HG02973 (cell line): ENCODE results near the gene PGS1.
A peak's percentile ranks its signal among the peaks of the same experiment; 100 is the strongest.
"Not testable (repeated sequence)": the region's sequence is repeated elsewhere in the genome, so short reads cannot be mapped to it uniquely, and the experiment has no call there.

Experiments used
- ATAC-seq: cut with Tn5 transposase; IDR thresholded peaks from one replicate; pipeline ENCODE4 v1.9.1; 2021; ENCODE audit warnings: moderate library complexity; ENCODE audit not compliant: unreplicated experiment

Gene PGS1

GRCh38 chr17:78378225-78379130 is at the start of gene PGS1:
Gene PGS1, plus strand, starts transcription at chr17:78378649. Its CDS starts 17 bp downstream, at chr17:78378666.
- no peak for ATAC-seq

DNA sequence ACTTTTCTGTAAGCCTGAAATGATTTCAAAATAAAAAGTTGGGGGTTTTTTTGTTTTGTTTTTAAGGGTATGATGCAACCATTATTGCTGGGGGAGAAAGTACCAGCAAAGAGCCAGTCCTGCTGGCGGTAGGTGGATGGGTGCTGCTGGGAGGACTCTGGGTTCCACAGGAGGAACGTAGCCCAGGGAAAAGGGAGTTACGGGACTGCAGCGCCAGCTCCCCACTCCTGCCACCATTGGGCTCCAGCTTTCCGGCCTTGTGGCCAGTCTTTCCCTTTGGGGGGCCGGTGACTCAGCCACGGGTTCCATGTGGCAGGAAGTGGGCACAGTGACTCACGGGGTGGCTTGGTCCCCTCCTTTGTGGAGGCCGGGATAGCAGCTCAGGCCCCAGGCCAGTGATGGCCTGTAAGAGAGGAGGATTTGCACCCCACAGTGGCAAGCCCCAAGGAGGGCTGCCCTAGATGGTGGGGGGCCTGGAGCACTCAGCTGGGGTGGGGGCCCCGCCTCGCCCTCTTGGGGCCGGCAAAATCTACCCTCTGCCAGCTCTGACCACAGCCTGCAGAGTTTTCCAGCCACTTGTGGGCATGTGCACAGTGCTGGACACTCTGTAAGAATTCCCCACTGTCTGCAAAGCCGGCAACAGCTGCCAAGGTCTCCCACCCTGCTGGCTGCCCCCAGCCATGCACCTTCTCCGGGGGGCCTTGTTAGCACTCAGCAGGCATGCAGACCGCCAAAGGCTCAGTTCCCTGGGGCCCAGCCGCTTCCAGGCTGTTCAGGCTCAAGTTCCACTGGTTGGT is 49.0 kb upstream of the PGS1 start:
- no peak for ATAC-seq

GRCh38 chr17:78330570-78331224 is 47.8 kb upstream of the PGS1 start:
- ATAC-seq: no peak

GRCh38 chr17:78331355-78331754 is 47.1 kb upstream of the PGS1 start:
- ATAC-seq: not testable (repeated sequence)

- ATAC-seq: no peak
Measured at GRCh38 chr17:78332991-78333390, 45.5 kb upstream of the PGS1 start.

GRCh38 chr17:78335209-78335608 is 43.2 kb upstream of the PGS1 start:
- ATAC-seq: no peak

- ATAC-seq: peak; percentile 49
Measured at GRCh38 chr17:78337244-78338109, 41.0 kb upstream of the PGS1 start.

GRCh38 chr17:78338486-78339259 is 39.8 kb upstream of the PGS1 start:
- no peak for ATAC-seq

DNA sequence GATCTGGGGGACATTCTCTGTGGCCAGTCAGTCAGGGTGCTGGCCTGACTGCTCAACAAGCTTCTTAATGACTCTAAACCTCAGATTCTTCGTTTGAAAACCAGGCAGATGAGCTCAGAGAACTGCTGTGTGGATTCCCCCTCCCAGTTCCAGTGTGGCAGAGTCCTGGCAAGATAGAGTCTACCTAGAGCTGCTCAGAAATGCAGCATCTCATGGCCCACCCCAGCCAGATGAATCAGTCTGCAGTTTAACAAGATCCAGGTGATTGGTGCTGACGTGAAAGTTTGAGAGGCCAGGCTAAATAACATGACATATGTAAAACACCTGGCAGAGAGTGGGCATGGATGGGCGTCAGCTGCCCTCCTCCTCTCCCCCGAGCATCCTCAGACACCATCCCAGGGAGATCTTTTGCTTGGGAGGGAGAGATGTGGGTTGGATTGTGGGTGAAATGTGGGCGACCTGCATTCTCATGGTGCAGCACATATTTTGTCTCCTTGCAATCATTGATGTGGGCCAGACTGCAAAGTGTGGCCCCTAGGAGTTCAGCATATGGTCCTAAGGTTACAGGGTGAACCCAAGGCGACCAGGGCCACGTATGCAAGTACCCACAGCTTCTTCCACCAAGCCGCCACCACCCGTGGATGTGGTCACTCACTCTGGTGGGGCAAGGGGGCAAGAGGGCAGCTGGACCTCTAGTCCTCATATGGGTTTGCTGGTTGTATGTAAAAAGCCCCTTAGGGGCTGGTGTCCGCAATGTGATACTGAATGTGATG is 38.1 kb upstream of the PGS1 start:
- ATAC-seq: no peak

DNA sequence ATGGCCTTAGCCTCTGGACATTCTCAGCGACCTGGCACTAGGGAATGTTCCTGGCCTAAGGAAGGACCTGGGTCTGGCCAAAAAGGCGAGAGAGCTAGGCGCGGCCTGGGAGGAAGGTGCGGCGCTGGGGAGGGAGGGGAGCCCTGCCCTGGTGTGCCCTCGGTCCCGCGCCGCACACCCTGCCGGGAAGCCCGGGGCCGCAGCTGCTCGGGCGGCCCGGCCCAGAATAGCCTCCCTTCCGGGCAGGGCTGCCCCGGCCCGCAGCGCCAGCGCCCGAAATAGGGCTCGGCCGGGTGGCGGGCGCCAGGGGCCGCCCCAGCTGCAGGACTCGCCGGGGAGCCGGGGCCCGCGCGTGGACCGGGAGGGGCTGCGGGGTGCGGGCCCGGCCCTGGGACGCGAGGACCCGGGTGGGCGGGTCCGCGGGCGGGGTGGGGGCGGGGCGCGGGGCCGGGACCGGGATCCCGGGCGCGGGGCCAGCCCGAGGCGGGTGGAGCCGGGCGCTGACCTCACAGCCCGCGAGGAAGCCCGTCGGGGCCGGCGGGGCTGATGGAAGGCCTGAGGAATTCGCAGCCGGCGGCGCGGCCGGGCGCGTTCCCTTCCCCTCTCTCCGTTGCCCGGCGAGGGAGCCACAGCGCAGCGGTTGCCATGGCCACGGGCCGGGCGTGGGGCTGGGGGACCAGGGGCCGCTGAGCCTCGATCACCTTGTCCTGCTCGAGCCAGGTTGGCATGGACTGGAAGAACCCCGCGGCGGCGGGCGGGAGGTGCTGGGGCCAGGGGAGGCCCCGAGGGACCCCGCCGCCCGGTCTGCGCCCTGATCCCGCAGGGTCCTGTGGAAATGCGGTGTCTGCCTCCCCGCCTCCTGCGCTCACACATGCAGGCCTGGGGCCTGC is 36.6 kb upstream of the PGS1 start:
- no peak for ATAC-seq

GRCh38 chr17:78342449-78343186 is 35.8 kb upstream of the PGS1 start:
- no peak for ATAC-seq

- ATAC-seq: no peak
Measured at GRCh38 chr17:78343187-78343542, 35.3 kb upstream of the PGS1 start.

GRCh38 chr17:78343543-78344201 is 34.8 kb upstream of the PGS1 start:
- no peak for ATAC-seq

DNA sequence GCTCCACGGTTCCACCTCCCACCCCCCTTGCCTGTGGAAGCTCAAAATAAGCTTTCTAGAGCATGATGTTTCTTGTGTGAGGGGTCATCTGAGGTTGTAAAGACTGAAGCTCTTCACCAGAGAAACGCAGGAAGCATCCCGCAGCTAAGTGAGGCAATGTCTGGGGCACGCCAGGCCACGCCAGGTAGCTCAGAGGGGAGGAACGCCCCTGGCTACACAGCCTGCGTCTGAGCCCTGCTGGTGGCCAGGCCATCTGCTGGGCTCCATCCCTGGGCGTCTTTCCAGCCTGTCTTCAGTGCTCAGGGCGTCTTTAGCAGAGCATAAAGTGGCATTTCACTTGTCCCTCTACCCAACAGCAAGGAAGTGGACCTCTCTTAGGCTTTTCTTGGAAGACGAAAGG is 33.8 kb upstream of the PGS1 start:
- no peak for ATAC-seq

DNA sequence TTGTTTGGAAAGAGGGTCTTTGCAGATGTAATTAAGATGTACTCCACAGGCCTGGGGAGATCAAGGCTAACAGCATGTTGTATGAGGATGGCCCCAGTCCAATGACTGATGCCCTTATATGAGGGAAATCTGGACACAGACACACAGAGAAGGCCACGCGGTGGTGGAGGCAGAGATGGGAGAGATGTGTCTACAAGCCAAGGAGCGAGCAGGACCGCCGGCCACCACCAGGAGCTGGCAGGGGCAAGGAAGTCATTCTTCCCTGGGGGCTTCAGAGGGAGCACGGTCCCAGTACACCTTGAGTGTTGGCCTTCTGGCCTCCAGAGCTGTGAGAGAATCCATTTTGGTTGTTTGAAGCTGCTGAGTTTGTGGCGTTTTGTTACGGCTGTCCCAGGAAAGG is 33.3 kb upstream of the PGS1 start:
- ATAC-seq: no peak

- no peak for ATAC-seq
Measured at GRCh38 chr17:78345791-78346494, 32.5 kb upstream of the PGS1 start.
